Colonic mucosa (tissue), 4 donors: ENCODE measurements around the gene GPR137. TPM values are rescaled to one million over a fixed set of nuclear protein-coding genes. Genes with fewer than 3 reads are reported as not detected.

Experiments used
- DNase-seq: peaks from one replicate; pipeline ENCODE4 v3.0.0-alpha.2; 2020
- H3K27ac ChIP-seq: fragments of 200-600 bp; one replicate; pipeline ENCODE4 v1.8.0; 2021
- H3K27me3 ChIP-seq: fragments of 200-600 bp; one replicate; pipeline ENCODE4 v1.8.0; 2021
- H3K36me3 ChIP-seq: fragments of 200-600 bp; one replicate; pipeline ENCODE4 v1.8.0; 2021
- H3K4me1 ChIP-seq: fragments of 200-600 bp; one replicate; pipeline ENCODE4 v1.8.0; 2021; ENCODE audit warnings: mild to moderate bottlenecking
- H3K4me3 ChIP-seq: fragments of 200-600 bp; one replicate; pipeline ENCODE4 v1.8.0; 2021
- H3K9ac ChIP-seq, 2 donors: one replicate each; pipeline ENCODE4 v1.7.0; 2013; ENCODE audit warnings: control low read depth in 2 of 2, low read depth in 2 of 2, low read length in 2 of 2
- H3K9me3 ChIP-seq: fragments of 200-600 bp; one replicate; pipeline ENCODE4 v1.8.0; 2021
- CTCF ChIP-seq: fragments of 200-600 bp; IDR thresholded peaks from one replicate; pipeline ENCODE4 v1.8.0; 2022; ENCODE audit warnings: antibody characterized with exemption, mild to moderate bottlenecking
- intact Hi-C: fragments of 100-400 bp; cut with DNase I; formaldehyde crosslinking; loops from one replicate; pipeline ENCODE4 v1.14.1; 2022
- total RNA-seq, 2 donors: library from RNA; stranded (reverse); fragmentation: NEBNext Ultra II Directional in 1 of 2; extraction: Animal tissue kit (Norgen Biotek cat#: 25700) in 1 of 2; gene quantifications; one replicate each; pipeline ENCODE4 v1.2.1, GENCODE V29; 2021
- donor health status: healthy.
- donor health status: DM: no; HTN: no; CAD: no.
- donor health status: DM: no; HTN: no; CAD: no.

The GPR137 gene
- total RNA-seq, 2 donors from 2014 or later: 36.0 to 58.8 TPM

- no peak for TF ChIP-seq CTCF
Observed at GRCh38 chr11:64289002-64289564, 3.4 kb downstream of the GPR137 start.

GRCh38 chr11:64290352-64291261 is 5.0 kb downstream of the GPR137 start:
- Histone ChIP-seq H3K4me3 (no peak overlapping the region), H3K9ac (no peak overlapping the region), H3K27me3 (peaks cover 44% of the 10 kb centered on the region)

More at GRCh38 chr11:64289002-64289564, 3.4 kb downstream of the GPR137 start:
- H3K4me3 ChIP-seq: no peak overlapping the region
- no peak overlapping the region for H3K9ac ChIP-seq
- no peak overlapping the region for H3K27ac ChIP-seq
- peaks cover 3% of the 10 kb centered on the region for H3K4me1 ChIP-seq
- intact Hi-C loops: no loop called here
- H3K9me3 ChIP-seq: no peaks in the 10 kb centered on the region
- DNase-seq: no peak
- H3K36me3 ChIP-seq: no peaks in the 10 kb centered on the region
- peaks cover 36% of the 10 kb centered on the region for H3K27me3 ChIP-seq

GRCh38 chr11:64291262-64291751 is 5.7 kb downstream of the GPR137 start, which contains the start of gene KCNK4:
KCNK4 (plus strand) TSS chr11:64291302; CDS start chr11:64293019, 1,717 bp downstream.
- intact Hi-C loops: no loop called here
- Histone ChIP-seq H3K36me3 (no peaks in the 10 kb centered on the region), H3K4me3 (peak within 1 kb of the TSS; percentile 19), H3K9me3 (no peaks in the 10 kb centered on the region), H3K27me3 (peaks cover 51% of the 10 kb centered on the region), H3K27ac (no peak within 1 kb of the TSS), H3K9ac (peak within 1 kb of the TSS in 1 of 2 donors; percentile 43), H3K4me1 (peaks cover 3% of the 10 kb centered on the region)
- no peak for DNase-seq
- TF ChIP-seq CTCF: no peak

More at GRCh38 chr11:64290352-64291261, 5.0 kb downstream of the GPR137 start:
- H3K27ac ChIP-seq: no peak overlapping the region
- DNase-seq: no peak
- no peaks in the 10 kb centered on the region for H3K9me3 ChIP-seq
- H3K36me3 ChIP-seq: no peaks in the 10 kb centered on the region
- peaks cover 3% of the 10 kb centered on the region for H3K4me1 ChIP-seq
- intact Hi-C loops: no loop called here
- no peak for TF ChIP-seq CTCF

GRCh38 chr11:64291752-64292459 is 6.3 kb downstream of the GPR137 start:
- peak overlapping the region; percentile 19 for H3K4me3 ChIP-seq

More at GRCh38 chr11:64291752-64292459, 6.3 kb downstream of the GPR137 start:
- Histone ChIP-seq H3K36me3 (no peaks in the 10 kb centered on the region), H3K27me3 (peaks cover 57% of the 10 kb centered on the region), H3K4me1 (peaks cover 3% of the 10 kb centered on the region), H3K27ac (no peak overlapping the region), H3K9ac (peak overlapping the region in 1 of 2 donors; percentile 43), H3K9me3 (no peaks in the 10 kb centered on the region)
- no peak for DNase-seq
- no peak for TF ChIP-seq CTCF
- intact Hi-C loops: no loop called here
